ENCODE measurements around the gene NDUFS1. TPM values are rescaled to one million over a fixed set of nuclear protein-coding genes. Genes with fewer than 3 reads are reported as not detected.

Gene NDUFS1
- total RNA-seq, 2 experiments from 2014 or later, result 73.4 to 116 TPM

DNA sequence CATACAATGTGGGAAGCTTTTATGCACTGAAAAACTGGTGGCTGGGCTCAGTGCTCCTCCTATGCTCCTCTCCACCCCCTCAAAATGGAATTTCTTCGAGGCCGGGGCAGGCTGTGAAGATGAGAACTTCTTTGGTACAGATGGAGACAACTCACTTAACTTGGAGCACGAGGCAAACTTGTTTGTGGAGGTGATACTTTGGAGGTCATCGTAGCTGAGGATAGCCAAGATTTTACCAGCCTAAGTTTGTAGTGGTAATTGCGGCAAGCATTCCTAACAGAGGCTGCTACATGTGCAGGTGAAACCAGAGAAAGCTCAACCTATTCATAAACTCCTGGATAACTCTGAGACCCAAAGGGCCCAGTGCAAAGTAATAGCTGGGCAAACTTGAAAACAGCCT, 13.6 kb downstream of the NDUFS1 start:
- Histone ChIP-seq H3K4me2 (ENCODE audit: low read length) (no peak overlapping the region), H3K27ac (ENCODE audit: low read depth, low read length, poor library complexity, severe bottlenecking) (no peak overlapping the region), H3K79me2 (ENCODE audit: insufficient read depth, low read depth, low read length) (no peaks in the 10 kb centered on the region; the same call in 1 of the 2 replicates), H3K4me1 (ENCODE audit: insufficient read depth, low read length, poor library complexity, severe bottlenecking) (no peaks in the 10 kb centered on the region), H4K20me1 (ENCODE audit: insufficient read depth, low read length) (no peaks in the 10 kb centered on the region), H2AFZ (ENCODE audit: low read length) (no peak overlapping the region), H3K9me3 (ENCODE audit: low read length) (no peaks in the 10 kb centered on the region), H3K4me3 (ENCODE audit: low read depth, low read length, poor library complexity, severe bottlenecking) (no peak overlapping the region), H3K36me3 (ENCODE audit: insufficient read depth, low read length) (peaks cover 98% of the 10 kb centered on the region), H3K9me2 (ENCODE audit: insufficient read depth, low read length) (no peaks in the 10 kb centered on the region)
- TF ChIP-seq, protein P1, sequence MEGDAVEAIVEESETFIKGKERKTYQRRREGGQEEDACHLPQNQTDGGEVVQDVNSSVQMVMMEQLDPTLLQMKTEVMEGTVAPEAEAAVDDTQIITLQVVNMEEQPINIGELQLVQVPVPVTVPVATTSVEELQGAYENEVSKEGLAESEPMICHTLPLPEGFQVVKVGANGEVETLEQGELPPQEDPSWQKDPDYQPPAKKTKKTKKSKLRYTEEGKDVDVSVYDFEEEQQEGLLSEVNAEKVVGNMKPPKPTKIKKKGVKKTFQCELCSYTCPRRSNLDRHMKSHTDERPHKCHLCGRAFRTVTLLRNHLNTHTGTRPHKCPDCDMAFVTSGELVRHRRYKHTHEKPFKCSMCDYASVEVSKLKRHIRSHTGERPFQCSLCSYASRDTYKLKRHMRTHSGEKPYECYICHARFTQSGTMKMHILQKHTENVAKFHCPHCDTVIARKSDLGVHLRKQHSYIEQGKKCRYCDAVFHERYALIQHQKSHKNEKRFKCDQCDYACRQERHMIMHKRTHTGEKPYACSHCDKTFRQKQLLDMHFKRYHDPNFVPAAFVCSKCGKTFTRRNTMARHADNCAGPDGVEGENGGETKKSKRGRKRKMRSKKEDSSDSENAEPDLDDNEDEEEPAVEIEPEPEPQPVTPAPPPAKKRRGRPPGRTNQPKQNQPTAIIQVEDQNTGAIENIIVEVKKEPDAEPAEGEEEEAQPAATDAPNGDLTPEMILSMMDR (conservative IDR thresholded peaks at IDR 0.05; ENCODE audit: low read length), result no peak
- TF ChIP-seq EZH2phosphoT487 (IDR thresholded peaks at IDR 0.05; ENCODE audit: borderline replicate concordance, low read depth, low read length), result no peak
- intact Hi-C loops (cut with micrococcal nuclease; ENCODE audit: unreplicated experiment), result no loop called here
- ChIA-PET CTCF (ENCODE audit: unreplicated experiment) (interaction anchor here (0.9 kb wide), 1 partner anchor 9 kb away, joined by 3 read pairs; no protein-coding TSS in a partner anchor), POLR2A (interaction anchor here (1.3 to 2.3 kb wide), 4 partner anchors 8 to 19 kb away, joined by 4 to 10 read pairs (median 4); no protein-coding TSS in a partner anchor)
- BruUV-seq (replicated peaks), result no TSS peak
- no peak for DNase-seq (ENCODE audit: low spot score)

DNA sequence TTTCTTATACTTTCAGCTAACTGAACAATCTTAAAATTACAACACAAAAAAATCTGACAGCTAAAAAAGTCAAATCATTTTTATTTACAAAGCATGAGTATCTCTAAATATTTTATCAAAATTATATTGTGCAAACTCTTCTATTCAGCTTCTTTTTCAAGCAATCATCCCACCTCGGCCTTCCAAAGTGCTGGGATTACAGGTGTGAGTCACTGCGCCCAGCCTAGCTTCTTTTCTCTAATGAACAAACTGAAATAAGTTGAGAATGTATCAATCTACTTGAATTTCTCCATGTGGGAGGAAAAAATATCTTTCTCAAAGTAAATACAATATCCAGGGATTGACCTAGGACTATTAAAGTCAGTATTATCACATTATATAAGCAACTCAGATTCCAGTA, 14.9 kb downstream of the NDUFS1 start:
- no peaks in the 10 kb centered on the region; the same call in 1 of the 2 replicates for H3K79me2 ChIP-seq (ENCODE audit: insufficient read depth, low read depth, low read length)
- no peak overlapping the region for H3K4me2 ChIP-seq (ENCODE audit: low read length)
- intact Hi-C loops (cut with micrococcal nuclease; ENCODE audit: unreplicated experiment), result no loop called here
- no TSS peak for BruUV-seq (replicated peaks)
- no peak overlapping the region for H3K4me3 ChIP-seq (ENCODE audit: low read depth, low read length, poor library complexity, severe bottlenecking)
- H3K9me3 ChIP-seq (ENCODE audit: low read length), result no peaks in the 10 kb centered on the region
- no peak for TF ChIP-seq EZH2phosphoT487 (IDR thresholded peaks at IDR 0.05; ENCODE audit: borderline replicate concordance, low read depth, low read length)
- TF ChIP-seq, protein P1 (conservative IDR thresholded peaks at IDR 0.05; ENCODE audit: low read length), result no peak
- H3K36me3 ChIP-seq (ENCODE audit: insufficient read depth, low read length), result peaks cover 98% of the 10 kb centered on the region
- ChIA-PET CTCF (ENCODE audit: unreplicated experiment) (interaction anchor here (1.4 kb wide), 1 partner anchor 9 kb away, joined by 4 read pairs; no protein-coding TSS in a partner anchor), POLR2A (interaction anchor here (1.0 to 2.3 kb wide), 3 partner anchors 12 to 621 kb away, joined by 3 to 10 read pairs (median 5); partner anchors contain the start of genes FASTKD2 and MDH1B)
- DNase-seq (ENCODE audit: low spot score), result no peak
- H3K9me2 ChIP-seq (ENCODE audit: insufficient read depth, low read length), result no peaks in the 10 kb centered on the region
- no peaks in the 10 kb centered on the region for H4K20me1 ChIP-seq (ENCODE audit: insufficient read depth, low read length)
- H3K4me1 ChIP-seq (ENCODE audit: insufficient read depth, low read length, poor library complexity, severe bottlenecking), result no peaks in the 10 kb centered on the region
- no peak overlapping the region for H2AFZ ChIP-seq (ENCODE audit: low read length)
- H3K27ac ChIP-seq (ENCODE audit: low read depth, low read length, poor library complexity, severe bottlenecking), result no peak overlapping the region

DNA sequence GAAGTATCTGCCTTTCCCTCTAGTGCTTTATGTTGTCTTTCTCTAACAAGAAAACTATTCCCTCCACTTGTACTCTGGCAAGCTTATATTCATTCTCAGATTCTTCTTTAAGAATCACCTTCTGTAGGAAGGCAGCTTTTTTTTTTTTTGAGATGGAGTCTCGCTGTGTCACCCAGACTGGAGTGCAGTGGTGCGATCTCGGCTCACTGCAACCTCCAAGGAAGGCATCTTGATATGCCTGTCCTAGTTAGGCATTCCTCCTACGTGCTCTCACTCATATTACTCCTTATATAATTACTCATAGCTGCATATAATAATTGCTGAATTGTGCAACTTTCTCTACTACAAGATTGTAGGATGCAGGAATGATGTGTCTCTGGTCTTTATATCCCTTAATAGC, 15.8 kb downstream of the NDUFS1 start:
- H3K36me3 ChIP-seq (ENCODE audit: insufficient read depth, low read length), result peaks cover 96% of the 10 kb centered on the region
- no peaks in the 10 kb centered on the region for H3K4me1 ChIP-seq (ENCODE audit: insufficient read depth, low read length, poor library complexity, severe bottlenecking)
- POLR2A ChIA-PET, result interaction anchor here (0.6 to 2.3 kb wide), 5 partner anchors 11 to 1479 kb away, joined by 3 to 10 read pairs (median 3); no protein-coding TSS in a partner anchor

More for the DNA sequence above, 15.8 kb downstream of the NDUFS1 start:
- Histone ChIP-seq H3K9me3 (ENCODE audit: low read length) (no peaks in the 10 kb centered on the region), H3K9me2 (ENCODE audit: insufficient read depth, low read length) (no peaks in the 10 kb centered on the region), H3K4me2 (ENCODE audit: low read length) (no peak overlapping the region), H3K27ac (ENCODE audit: low read depth, low read length, poor library complexity, severe bottlenecking) (no peak overlapping the region), H3K79me2 (ENCODE audit: insufficient read depth, low read depth, low read length) (no peaks in the 10 kb centered on the region; the same call in 1 of the 2 replicates), H3K4me3 (ENCODE audit: low read depth, low read length, poor library complexity, severe bottlenecking) (no peak overlapping the region), H2AFZ (ENCODE audit: low read length) (no peak overlapping the region), H4K20me1 (ENCODE audit: insufficient read depth, low read length) (no peaks in the 10 kb centered on the region)
- TF ChIP-seq, protein P1 (conservative IDR thresholded peaks at IDR 0.05; ENCODE audit: low read length), result no peak
- TF ChIP-seq EZH2phosphoT487 (IDR thresholded peaks at IDR 0.05; ENCODE audit: borderline replicate concordance, low read depth, low read length), result no peak
- DNase-seq (ENCODE audit: low spot score), result no peak
- BruUV-seq (replicated peaks), result no TSS peak
- intact Hi-C loops (cut with micrococcal nuclease; ENCODE audit: unreplicated experiment), result no loop called here
- CTCF ChIA-PET (ENCODE audit: unreplicated experiment), result interaction anchor here (1.4 kb wide), 1 partner anchor 10 kb away, joined by 4 read pairs; no protein-coding TSS in a partner anchor
